ENCODE measurements around the gene NECTIN2.

NECTIN2 gene

DNA sequence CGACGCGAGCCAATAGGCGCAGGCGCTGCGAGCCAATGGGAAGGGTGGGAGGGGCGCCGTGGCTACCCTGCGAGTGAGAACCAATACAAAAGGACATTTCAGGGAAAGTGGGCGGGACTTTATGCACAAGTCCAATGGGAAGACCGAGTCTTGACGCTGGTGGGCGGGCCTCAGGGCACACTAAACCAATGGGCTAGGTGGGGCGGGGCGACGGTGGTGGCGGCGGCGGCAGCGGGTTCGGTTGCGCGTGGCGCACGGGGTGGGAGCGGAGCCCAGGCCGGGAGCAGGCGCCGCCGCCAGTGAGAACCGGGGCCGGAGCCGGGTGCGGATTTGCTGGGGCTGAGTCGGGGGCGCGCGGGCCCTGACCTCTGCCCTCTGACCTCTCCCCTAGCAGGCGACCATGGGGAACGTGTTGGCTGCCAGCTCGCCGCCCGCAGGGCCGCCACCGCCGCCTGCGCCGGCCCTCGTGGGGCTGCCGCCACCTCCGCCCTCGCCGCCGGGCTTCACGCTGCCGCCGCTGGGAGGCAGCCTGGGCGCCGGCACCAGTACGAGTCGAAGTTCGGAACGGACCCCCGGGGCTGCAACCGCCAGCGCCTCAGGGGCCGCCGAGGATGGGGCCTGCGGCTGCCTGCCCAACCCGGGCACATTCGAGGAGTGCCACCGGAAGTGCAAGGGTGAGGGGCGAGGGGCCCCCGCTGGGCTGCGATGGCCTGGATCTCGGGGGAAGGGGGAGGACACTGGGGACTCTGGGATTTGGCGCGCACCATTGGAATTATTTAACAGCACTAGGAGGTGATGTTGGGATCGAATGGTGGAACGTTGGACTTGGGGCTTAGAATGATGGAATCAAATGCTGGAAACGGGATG is 45.2 kb downstream of the NECTIN2 start, which contains the start of gene TOMM40:
TSS of gene TOMM40 (plus strand) at position 239 of the 867 bp plus-strand sequence. CDS start at position 401, 162 bp downstream.
- TF ChIP-seq POLR2A (IDR thresholded peaks at IDR 0.05; ENCODE audit: low read depth, low read length), result peak; percentile 33; the same call in 1 of the 2 replicates
- DNase-seq (ENCODE audit: insufficient read length, low spot score) (no peak), FAIRE-seq (no peak)

- no peak for TF ChIP-seq POLR2A (IDR thresholded peaks at IDR 0.05; ENCODE audit: low read depth, low read length)
- no peak for FAIRE-seq
- no peak for DNase-seq (ENCODE audit: insufficient read length, low spot score)
Measured at GRCh38 chr19:44892932-44893331, 46.8 kb downstream of the NECTIN2 start.

- FAIRE-seq (no peak), DNase-seq (ENCODE audit: insufficient read length, low spot score) (no peak)
- no peak for TF ChIP-seq POLR2A (IDR thresholded peaks at IDR 0.05; ENCODE audit: low read depth, low read length)
Measured at GRCh38 chr19:44893332-44894051, 47.4 kb downstream of the NECTIN2 start.

GRCh38 chr19:44894052-44894400 is 47.9 kb downstream of the NECTIN2 start:
- DNase-seq (ENCODE audit: insufficient read length, low spot score) (no peak), FAIRE-seq (no peak)
- no peak for TF ChIP-seq POLR2A (IDR thresholded peaks at IDR 0.05; ENCODE audit: low read depth, low read length)

GRCh38 chr19:44894946-44895345 is 48.8 kb downstream of the NECTIN2 start:
- DNase-seq (ENCODE audit: insufficient read length, low spot score), result no peak
- no peak for TF ChIP-seq POLR2A (IDR thresholded peaks at IDR 0.05; ENCODE audit: low read depth, low read length)
- FAIRE-seq, result no peak

- FAIRE-seq (no peak), DNase-seq (ENCODE audit: insufficient read length, low spot score) (no peak)
- TF ChIP-seq POLR2A (IDR thresholded peaks at IDR 0.05; ENCODE audit: low read depth, low read length), result no peak
Measured at GRCh38 chr19:44897835-44898234, 51.7 kb downstream of the NECTIN2 start.

DNA sequence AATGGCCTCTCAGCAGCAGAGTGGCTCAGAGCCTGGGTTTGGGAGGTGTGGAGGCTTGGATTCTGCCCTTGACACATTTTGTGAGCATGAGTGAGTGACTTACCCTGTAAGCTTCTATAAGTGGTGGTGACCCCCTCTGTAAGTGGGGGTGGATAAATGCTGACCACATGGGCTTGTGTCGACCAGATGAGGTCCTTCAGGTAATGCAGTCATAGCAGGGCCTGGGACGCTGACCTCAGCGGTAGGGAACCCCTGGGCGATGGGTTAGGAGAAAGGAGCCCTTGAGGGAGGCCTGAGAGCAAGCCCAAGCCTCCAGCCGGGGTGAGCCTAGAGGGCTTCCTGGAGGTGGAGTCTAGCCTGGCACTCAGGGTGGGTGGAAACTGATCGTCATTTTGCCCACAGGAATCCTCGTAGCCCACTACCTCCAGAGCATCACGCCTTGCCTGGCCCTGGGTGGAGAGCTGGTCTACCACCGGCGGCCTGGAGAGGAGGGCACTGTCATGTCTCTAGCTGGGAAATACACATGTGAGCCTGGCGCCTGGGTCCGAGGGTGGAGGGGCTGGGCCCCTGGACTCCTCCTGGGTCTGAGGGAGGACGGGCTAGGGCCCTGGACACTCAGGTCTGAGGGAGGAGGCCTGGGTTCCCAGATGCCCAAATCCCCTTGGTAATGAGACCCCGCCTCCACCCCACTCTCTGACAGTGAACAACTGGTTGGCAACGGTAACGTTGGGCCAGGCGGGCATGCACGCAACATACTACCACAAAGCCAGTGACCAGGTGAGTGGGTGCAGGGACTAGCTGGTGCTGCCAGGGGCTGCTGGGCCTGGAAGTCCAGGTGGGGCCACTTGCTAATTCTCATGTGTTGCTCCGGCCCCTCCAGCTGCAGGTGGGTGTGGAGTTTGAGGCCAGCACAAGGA is 54.5 kb downstream of the NECTIN2 start:
- TF ChIP-seq POLR2A (IDR thresholded peaks at IDR 0.05; ENCODE audit: low read depth, low read length), result no peak
- FAIRE-seq (no peak), DNase-seq (ENCODE audit: insufficient read length, low spot score) (no peak)

GRCh38 chr19:44903216-44903601 is 57.1 kb downstream of the NECTIN2 start:
- TF ChIP-seq POLR2A (IDR thresholded peaks at IDR 0.05; ENCODE audit: low read depth, low read length), result no peak
- FAIRE-seq, result no peak
- no peak for DNase-seq (ENCODE audit: insufficient read length, low spot score)

GRCh38 chr19:44903602-44904425 is 57.7 kb downstream of the NECTIN2 start:
- TF ChIP-seq POLR2A (IDR thresholded peaks at IDR 0.05; ENCODE audit: low read depth, low read length), result no peak
- DNase-seq (ENCODE audit: insufficient read length, low spot score) (no peak), FAIRE-seq (no peak)

GRCh38 chr19:44904426-44904994 is 58.4 kb downstream of the NECTIN2 start:
- DNase-seq (ENCODE audit: insufficient read length, low spot score) (no peak), FAIRE-seq (no peak)
- no peak for TF ChIP-seq POLR2A (IDR thresholded peaks at IDR 0.05; ENCODE audit: low read depth, low read length)

DNA sequence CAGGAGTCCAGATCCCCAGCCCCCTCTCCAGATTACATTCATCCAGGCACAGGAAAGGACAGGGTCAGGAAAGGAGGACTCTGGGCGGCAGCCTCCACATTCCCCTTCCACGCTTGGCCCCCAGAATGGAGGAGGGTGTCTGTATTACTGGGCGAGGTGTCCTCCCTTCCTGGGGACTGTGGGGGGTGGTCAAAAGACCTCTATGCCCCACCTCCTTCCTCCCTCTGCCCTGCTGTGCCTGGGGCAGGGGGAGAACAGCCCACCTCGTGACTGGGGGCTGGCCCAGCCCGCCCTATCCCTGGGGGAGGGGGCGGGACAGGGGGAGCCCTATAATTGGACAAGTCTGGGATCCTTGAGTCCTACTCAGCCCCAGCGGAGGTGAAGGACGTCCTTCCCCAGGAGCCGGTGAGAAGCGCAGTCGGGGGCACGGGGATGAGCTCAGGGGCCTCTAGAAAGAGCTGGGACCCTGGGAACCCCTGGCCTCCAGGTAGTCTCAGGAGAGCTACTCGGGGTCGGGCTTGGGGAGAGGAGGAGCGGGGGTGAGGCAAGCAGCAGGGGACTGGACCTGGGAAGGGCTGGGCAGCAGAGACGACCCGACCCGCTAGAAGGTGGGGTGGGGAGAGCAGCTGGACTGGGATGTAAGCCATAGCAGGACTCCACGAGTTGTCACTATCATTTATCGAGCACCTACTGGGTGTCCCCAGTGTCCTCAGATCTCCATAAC is 59.5 kb downstream of the NECTIN2 start, which contains the start of gene APOE:
TSS of gene APOE (plus strand) at position 360 of the 724 bp plus-strand sequence. CDS start 829 bp downstream, outside the sequence.
- no peak for TF ChIP-seq POLR2A (IDR thresholded peaks at IDR 0.05; ENCODE audit: low read depth, low read length)
- FAIRE-seq, result no peak
- DNase-seq (ENCODE audit: insufficient read length, low spot score), result no peak

- FAIRE-seq (no peak), DNase-seq (ENCODE audit: insufficient read length, low spot score) (no peak)
- no peak for TF ChIP-seq POLR2A (IDR thresholded peaks at IDR 0.05; ENCODE audit: low read depth, low read length)
Measured at GRCh38 chr19:44907613-44908012, 61.5 kb downstream of the NECTIN2 start.

Measured in H54 (cell line).